ENCODE measurements around the gene SPPL2C. TPM values are rescaled to one million over a fixed set of nuclear protein-coding genes. Genes with fewer than 3 reads are reported as not detected.

The SPPL2C gene
- total and polyA plus RNA-seq, 2 of the 8 experiments (the other 6 are each of a cell fraction or from before 2014, with no cell fraction given) = not detected

DNA sequence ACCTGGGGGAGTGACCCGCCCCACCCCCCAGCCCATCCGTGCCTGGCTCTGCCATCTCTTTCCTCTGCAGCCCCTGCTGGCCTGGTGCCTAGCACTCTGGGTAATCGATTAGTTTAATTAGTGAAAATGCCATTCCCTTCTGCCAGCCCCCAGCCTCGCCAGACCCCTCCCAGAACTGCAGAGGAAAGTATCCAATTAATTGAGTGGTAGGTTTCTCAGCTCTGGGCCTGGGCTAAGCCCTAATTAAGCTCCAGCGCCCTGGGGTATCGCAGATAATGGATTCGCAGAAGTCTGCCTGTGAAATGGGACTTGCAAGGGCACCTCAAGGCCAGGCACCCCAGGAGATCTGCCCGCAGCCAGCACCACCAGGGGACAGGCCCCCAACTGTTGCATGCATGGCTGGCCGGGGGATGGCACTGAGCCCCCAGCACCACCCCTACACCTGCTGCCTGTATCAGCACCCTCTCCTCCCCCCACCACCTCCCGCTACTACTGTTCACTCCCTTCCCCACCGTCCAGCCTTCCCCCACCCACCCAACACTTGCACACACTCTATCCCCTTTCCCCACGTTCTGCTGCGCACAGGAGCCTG lies 19.7 kb upstream of the SPPL2C start:
- Histone ChIP-seq H3K4me1 (replicated peaks in 1 of 4; ENCODE audit: control insufficient read depth in 3 of 4, insufficient read depth in 4 of 4, low read length in 3 of 4) (peaks cover 0 to 3% (median 0%) of the 10 kb centered on the region in 4 experiments; a peak in 1 of 7 replicates), H3K14ac (ENCODE audit: insufficient read length) (no peak overlapping the region), H3K23me2 (ENCODE audit: low read depth, low read length) (no peaks in the 10 kb centered on the region), H3K79me2 (ENCODE audit: control insufficient read depth in 1 of 2, insufficient read depth in 2 of 2, low read length in 2 of 2) (no peaks in the 10 kb centered on the region), H4K91ac (replicated peaks; ENCODE audit: insufficient read length, low read length) (no peak overlapping the region), H3K36me3 (ENCODE audit: control insufficient read depth in 2 of 4, insufficient read depth in 4 of 4, low read length in 3 of 4) (no peaks in the 10 kb centered on the region), H2BK120ac (replicated peaks; ENCODE audit: low read depth, low read length) (no peak overlapping the region), H3K18ac (ENCODE audit: extremely low read depth, low read length) (no peak overlapping the region), H2BK20ac (ENCODE audit: low read length) (no peak overlapping the region), H2AK5ac (ENCODE audit: low read depth, low read length) (no peak overlapping the region), H2BK15ac (ENCODE audit: low read length) (no peak overlapping the region), H4K5ac (ENCODE audit: insufficient read length, low read depth, low read length) (no peak overlapping the region), H3K23ac (ENCODE audit: insufficient read length) (no peak overlapping the region), H2AFZ (ENCODE audit: low read length) (no peak overlapping the region), H4K8ac (ENCODE audit: extremely low read depth, insufficient read depth, low read length) (no peak overlapping the region), H3K56ac (replicated peaks; ENCODE audit: insufficient read length, low read depth, low read length) (no peak overlapping the region), H3K9me3 (ENCODE audit: insufficient read depth in 2 of 2, low read depth in 1 of 2, low read length in 1 of 2) (no peaks in the 10 kb centered on the region), H3K27me3 (replicated peaks in 1 of 4; ENCODE audit: control insufficient read depth in 3 of 4, extremely low read depth in 1 of 4, insufficient read depth in 3 of 4, low read length in 3 of 4) (no peaks in the 10 kb centered on the region; a peak in 1 of 7 replicates), H4K20me1 (replicated peaks in 1 of 2; ENCODE audit: control insufficient read depth in 1 of 2, insufficient read depth in 2 of 2, low read length in 2 of 2) (no peaks in the 10 kb centered on the region), H3K4me2 (ENCODE audit: insufficient read depth in 1 of 2, low read depth in 2 of 2, low read length in 2 of 2) (no peak overlapping the region), H3K4ac (replicated peaks; ENCODE audit: insufficient read length, low read depth, low read length) (no peak overlapping the region), H3K9ac (replicated peaks in 1 of 4; ENCODE audit: extremely low read depth in 1 of 4, low read depth in 3 of 4, low read length in 3 of 4) (no peak overlapping the region), H3K4me3 (ENCODE audit: extremely low read depth in 1 of 4, insufficient read depth in 2 of 4, low read depth in 3 of 4, low read length in 4 of 4) (no peak overlapping the region), H3K27ac (ENCODE audit: low read depth, low read length) (no peak overlapping the region), H2BK12ac (ENCODE audit: low read depth, low read length) (no peak overlapping the region), H3K79me1 (ENCODE audit: low read depth, low read length) (no peaks in the 10 kb centered on the region), H2BK5ac (ENCODE audit: low read depth, low read length) (no peak overlapping the region)
- no peak for DNase-seq (ENCODE audit: low read depth in 1 of 2, low spot score in 2 of 2)
- no peak for FAIRE-seq
- ChIA-PET CTCF (ENCODE audit: partially characterized antibody) (interaction anchor here (1.2 to 11.3 kb wide), 6 partner anchors 11 to 184 kb away, joined by 3 to 69 read pairs (median 6); partner anchors contain the start of gene CRHR1), POLR2A (ENCODE audit: partially characterized antibody) (no interaction called here)
- TF ChIP-seq EZH2 (IDR thresholded peaks at IDR 0.05; ENCODE audit: low read depth, low read length, severe bottlenecking) = no peak
- no peak for TF ChIP-seq CREB1 (IDR thresholded peaks at IDR 0.05)
- TF ChIP-seq, protein P1, sequence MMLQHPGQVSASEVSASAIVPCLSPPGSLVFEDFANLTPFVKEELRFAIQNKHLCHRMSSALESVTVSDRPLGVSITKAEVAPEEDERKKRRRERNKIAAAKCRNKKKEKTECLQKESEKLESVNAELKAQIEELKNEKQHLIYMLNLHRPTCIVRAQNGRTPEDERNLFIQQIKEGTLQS (IDR thresholded peaks at IDR 0.05; ENCODE audit: insufficient read depth, low read depth, low read length) = no peak
- TF ChIP-seq, protein P2, sequence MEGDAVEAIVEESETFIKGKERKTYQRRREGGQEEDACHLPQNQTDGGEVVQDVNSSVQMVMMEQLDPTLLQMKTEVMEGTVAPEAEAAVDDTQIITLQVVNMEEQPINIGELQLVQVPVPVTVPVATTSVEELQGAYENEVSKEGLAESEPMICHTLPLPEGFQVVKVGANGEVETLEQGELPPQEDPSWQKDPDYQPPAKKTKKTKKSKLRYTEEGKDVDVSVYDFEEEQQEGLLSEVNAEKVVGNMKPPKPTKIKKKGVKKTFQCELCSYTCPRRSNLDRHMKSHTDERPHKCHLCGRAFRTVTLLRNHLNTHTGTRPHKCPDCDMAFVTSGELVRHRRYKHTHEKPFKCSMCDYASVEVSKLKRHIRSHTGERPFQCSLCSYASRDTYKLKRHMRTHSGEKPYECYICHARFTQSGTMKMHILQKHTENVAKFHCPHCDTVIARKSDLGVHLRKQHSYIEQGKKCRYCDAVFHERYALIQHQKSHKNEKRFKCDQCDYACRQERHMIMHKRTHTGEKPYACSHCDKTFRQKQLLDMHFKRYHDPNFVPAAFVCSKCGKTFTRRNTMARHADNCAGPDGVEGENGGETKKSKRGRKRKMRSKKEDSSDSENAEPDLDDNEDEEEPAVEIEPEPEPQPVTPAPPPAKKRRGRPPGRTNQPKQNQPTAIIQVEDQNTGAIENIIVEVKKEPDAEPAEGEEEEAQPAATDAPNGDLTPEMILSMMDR (IDR thresholded peaks at IDR 0.05; ENCODE audit: control extremely low read depth in 1 of 3, insufficient read depth in 1 of 3, low read depth in 1 of 3, low read length in 3 of 3) = no peak
- no peak for TF ChIP-seq GABPA (IDR thresholded peaks at IDR 0.05; ENCODE audit: borderline replicate concordance, insufficient read depth, low read length)
- no peak for TF ChIP-seq POLR2A (IDR thresholded peaks at IDR 0.05; ENCODE audit: control extremely low read depth in 1 of 2, low read depth in 2 of 2, low read length in 2 of 2)
- no peak for TF ChIP-seq YY1 (IDR thresholded peaks at IDR 0.05; ENCODE audit: low read depth, low read length)
- TF ChIP-seq HDAC6 (IDR thresholded peaks at IDR 0.05; ENCODE audit: low read depth, low read length) = no peak
- WGBS, 2 experiments (ENCODE audit: extremely low coverage in 1 of 2, insufficient coverage in 1 of 2, insufficient read length in 1 of 2, insufficient replicate concordance in 2 of 2, low coverage in 1 of 2, low lambda C conversion rate in 2 of 2, missing lambda C conversion rate in 1 of 2) = 75% methylated on average over 12 of the region's 13 CpGs; no CpG with 5 or more reads in 1 of the 2 experiments

Measured in H1 (cell line).